Naive thymus-derived CD4-positive, alpha-beta T cell (primary cell): ENCODE data around the gene ARHGAP19. TPM values are rescaled to one million over a fixed set of nuclear protein-coding genes. Genes with fewer than 3 reads are reported as not detected.

Source experiments
- ATAC-seq: fragments of 150-1000 bp; cut with Tn5 transposase; 2 replicates; pipeline ENCODE4 v1.10.0; 2021; ENCODE audit warnings: mild to moderate bottlenecking, moderate library complexity
- CTCF ChIA-PET: fragments of 350-600 bp; sonication (Branson Sonifier 250); formaldehyde crosslinking; loops from one replicate; lab custom pipeline; 2021; ENCODE audit warnings: antibody characterized with exemption; lab: Charles Lee
- POLR2A ChIA-PET: fragments of 350-600 bp; sonication (Branson Sonifier 250); formaldehyde crosslinking; loops from one replicate; lab custom pipeline; 2021; ENCODE audit warnings: antibody characterized with exemption, inconsistent platforms; lab: Charles Lee
- DNase-seq, 9 donors: peaks; one replicate each; pipeline versions ENCODE4 v3.0.0 to v3.0.0-alpha.2; 2020 to 2022; ENCODE audit warnings: mixed read lengths in 1 of 9
- H3K27ac ChIP-seq: one replicate; pipeline ENCODE4 v1.7.0; 2013; ENCODE audit warnings: mild to moderate bottlenecking, low read depth, low read length, moderate library complexity
- H3K27me3 ChIP-seq, 2 donors: one replicate each; pipeline ENCODE4 v1.7.0; 2013; ENCODE audit warnings: low read length in 2 of 2, mild to moderate bottlenecking in 2 of 2, moderate library complexity in 2 of 2; ENCODE audit not compliant: control insufficient read depth in 2 of 2, insufficient read depth in 2 of 2
- H3K36me3 ChIP-seq, 3 experiments: 1 replicate in 2 of 3; 2 replicates in 1 of 3; pipeline ENCODE4 v1.7.0; 2013; ENCODE audit warnings: low read length in 3 of 3, mild to moderate bottlenecking in 3 of 3, moderate library complexity in 1 of 3; ENCODE audit not compliant: insufficient read depth in 3 of 3, control insufficient read depth in 2 of 3
- H3K4me1 ChIP-seq, 2 donors: one replicate each; pipeline ENCODE4 v1.7.0; 2013; ENCODE audit warnings: low read length in 2 of 2, mild to moderate bottlenecking in 2 of 2, moderate library complexity in 1 of 2; ENCODE audit not compliant: control insufficient read depth in 2 of 2, insufficient read depth in 2 of 2
- H3K4me3 ChIP-seq: 2 replicates; pipeline ENCODE4 v1.7.0; 2013; ENCODE audit warnings: mild to moderate bottlenecking, low read length
- H3K9me3 ChIP-seq, 3 experiments: 1 replicate in 2 of 3; 2 replicates in 1 of 3; pipeline ENCODE4 v1.7.0; 2013; ENCODE audit warnings: low read length in 3 of 3; ENCODE audit not compliant: control insufficient read depth in 2 of 3
- H3K27ac Mint-ChIP-seq, 9 donors: one replicate each; pipeline ENCODE4 v1.8.0; 2020 to 2022; ENCODE audit warnings: mixed read lengths in 9 of 9, mild to moderate bottlenecking in 8 of 9, moderate library complexity in 5 of 9, inconsistent platforms in 2 of 9
- H3K27me3 Mint-ChIP-seq, 5 donors: one replicate each; pipeline ENCODE4 v1.8.0; 2021 to 2022; ENCODE audit warnings: mixed read lengths in 5 of 5, mild to moderate bottlenecking in 1 of 5
- H3K36me3 Mint-ChIP-seq, 5 donors: one replicate each; pipeline ENCODE4 v1.8.0; 2020 to 2022; ENCODE audit warnings: mixed read lengths in 5 of 5, mild to moderate bottlenecking in 3 of 5, inconsistent platforms in 1 of 5
- H3K4me1 Mint-ChIP-seq, 7 donors: one replicate each; pipeline ENCODE4 v1.8.0; 2020 to 2022; ENCODE audit warnings: mixed read lengths in 7 of 7, mild to moderate bottlenecking in 3 of 7, inconsistent platforms in 1 of 7
- H3K4me3 Mint-ChIP-seq, 10 donors: one replicate each; pipeline ENCODE4 v1.8.0; 2020 to 2022; ENCODE audit warnings: mild to moderate bottlenecking in 10 of 10, mixed read lengths in 10 of 10, moderate library complexity in 6 of 10, inconsistent platforms in 2 of 10
- H3K9me3 Mint-ChIP-seq, 11 donors: one replicate each; pipeline ENCODE4 v1.8.0; 2020 to 2022; ENCODE audit warnings: mixed read lengths in 11 of 11, mild to moderate bottlenecking in 4 of 11, inconsistent platforms in 1 of 11, moderate library complexity in 1 of 11
- intact Hi-C, 2 donors: fragments of 100-400 bp; cut with micrococcal nuclease; formaldehyde crosslinking; loops; one replicate each; pipeline ENCODE4 v1.15.1; 2023
- polyA plus RNA-seq, 2 donors: library from polyadenylated mRNA; unstranded; fragments of 300-500 nt; fragmentation: Illumina TruSeq; gene quantifications; one replicate each; pipeline ENCODE4 v1.2.3, GENCODE V29; 2021
- total RNA-seq, 6 experiments: library from RNA in 5 of 6; stranded (reverse) in 5 of 6; gene quantifications; 1 replicate in 5 of 6; 2 replicates in 1 of 6; pipeline ENCODE4 v1.2.3 and lab custom pipeline; 2021 to 2026

Gene ARHGAP19
- total and polyA plus RNA-seq, 7 experiments from 2014 or later = 5.7 to 40.1 (median 14.8) TPM

DNA sequence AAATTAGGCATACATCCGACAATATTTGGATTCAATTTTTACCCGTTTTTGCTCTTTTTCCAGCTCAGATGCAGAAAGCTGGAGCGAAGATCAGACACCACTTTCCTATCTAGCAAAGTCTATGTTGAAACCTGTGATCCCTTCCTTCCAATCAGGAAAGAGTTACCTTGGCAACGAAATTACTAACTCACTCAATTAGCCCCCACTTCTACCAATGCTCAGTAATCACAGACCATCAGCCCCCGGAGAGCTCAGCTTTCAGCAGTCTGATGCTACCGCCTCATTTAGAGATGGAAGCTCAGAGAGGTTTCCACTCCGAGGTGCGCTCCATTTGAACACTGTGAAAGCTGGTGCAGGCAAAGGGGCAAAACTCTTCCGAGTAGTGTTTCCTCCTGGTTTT, 33.3 kb upstream of the ARHGAP19 start:
- ChIA-PET POLR2A (interaction anchor here (0.9 to 4.9 kb wide), 2 partner anchors 7 to 24 kb away, joined by 3 to 52 read pairs; partner anchors contain the start of gene FRAT2), CTCF (no interaction called here)
- intact Hi-C loops = no loop called here
- Histone ChIP-seq H3K27me3 (no peaks in the 10 kb centered on the region), H3K4me1 (peaks cover 6 to 13% of the 10 kb centered on the region in 2 donors), H3K27ac (no peak overlapping the region), H3K9me3 (no peaks in the 10 kb centered on the region), H3K36me3 (peaks cover 0 to 9% (median 0%) of the 10 kb centered on the region in 3 experiments), H3K4me3 (no peak overlapping the region)
- Mint-ChIP-seq H3K4me3 (no peak overlapping the region), H3K27me3 (peaks cover 0 to 8% (median 0%) of the 10 kb centered on the region in 5 donors), H3K27ac (peak overlapping the region in 4 of 9 donors; percentile 3 to 59 (median 44)), H3K36me3 (peaks cover 0 to 13% (median 8%) of the 10 kb centered on the region in 5 donors), H3K9me3 (no peaks in the 10 kb centered on the region), H3K4me1 (peaks cover 22 to 65% (median 58%) of the 10 kb centered on the region in 7 donors)
- no peak for DNase-seq
- ATAC-seq = no peak

DNA sequence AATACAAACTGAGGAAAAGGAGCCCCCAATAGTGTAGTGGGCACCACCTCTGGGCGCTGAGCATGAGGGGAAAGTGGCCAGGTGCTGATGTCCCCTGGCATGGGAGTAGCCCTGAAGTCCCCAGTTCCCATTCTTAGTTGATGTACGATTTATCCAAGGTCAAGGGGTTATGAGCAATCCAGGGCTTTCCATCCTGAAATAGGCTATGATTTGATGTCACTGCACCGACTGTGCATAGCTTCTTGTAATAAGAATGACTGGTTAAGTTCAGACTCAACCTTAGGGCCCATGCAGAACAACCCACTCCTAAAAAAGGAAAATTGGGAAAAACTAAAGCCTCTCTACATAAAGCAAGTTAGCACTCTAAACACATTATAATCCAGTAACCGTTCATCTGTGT, 31.1 kb upstream of the ARHGAP19 start:
- no peaks in the 10 kb centered on the region for H3K36me3 ChIP-seq
- peaks cover 0 to 17% (median 0%) of the 10 kb centered on the region in 5 donors for H3K27me3 Mint-ChIP-seq
- peaks cover 12 to 13% of the 10 kb centered on the region in 2 donors for H3K4me1 ChIP-seq
- H3K9me3 ChIP-seq = no peaks in the 10 kb centered on the region
- H3K4me3 ChIP-seq = no peak overlapping the region
- no peak for ATAC-seq
- POLR2A ChIA-PET = interaction anchor here (4.9 kb wide), 1 partner anchor 9 kb away, joined by 52 read pairs; the partner anchor contains the start of gene FRAT2
- DNase-seq = no peak
- CTCF ChIA-PET = no interaction called here
- H3K27me3 ChIP-seq = no peaks in the 10 kb centered on the region
- peak overlapping the region in 1 of 9 donors; percentile 28 for H3K27ac Mint-ChIP-seq
- no peak overlapping the region for H3K27ac ChIP-seq
- intact Hi-C loops = no loop called here
- peaks cover 0 to 8% (median 0%) of the 10 kb centered on the region in 5 donors for H3K36me3 Mint-ChIP-seq
- peaks cover 19 to 57% (median 47%) of the 10 kb centered on the region in 7 donors for H3K4me1 Mint-ChIP-seq
- no peak overlapping the region for H3K4me3 Mint-ChIP-seq
- peaks cover 0 to 6% (median 0%) of the 10 kb centered on the region in 11 donors for H3K9me3 Mint-ChIP-seq

DNA sequence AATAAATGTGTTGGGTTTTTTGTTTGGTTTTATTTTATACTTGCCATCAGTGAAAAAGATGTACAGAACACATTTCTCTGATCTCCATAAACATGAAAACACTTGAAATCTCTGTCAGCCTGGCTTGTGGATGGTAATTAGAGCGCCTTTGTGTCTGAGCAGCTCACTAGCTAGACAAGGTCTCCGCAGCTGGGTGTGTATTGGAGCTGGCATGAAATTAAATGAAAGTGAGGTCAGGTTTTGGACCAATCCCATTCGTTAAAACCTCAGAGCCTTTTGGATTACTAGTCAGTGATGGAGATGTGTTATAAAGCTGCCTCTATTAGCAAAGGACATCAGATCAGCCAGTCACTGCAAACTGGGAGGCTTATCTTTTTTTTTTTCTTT, 29.4 kb upstream of the ARHGAP19 start:
- Mint-ChIP-seq H3K4me1 (peaks cover 20 to 49% (median 41%) of the 10 kb centered on the region in 7 donors), H3K36me3 (peaks cover 0 to 8% (median 0%) of the 10 kb centered on the region in 5 donors), H3K27ac (peak overlapping the region in 7 of 9 donors; percentile 68 to 97 (median 83)), H3K27me3 (peaks cover 0 to 17% (median 0%) of the 10 kb centered on the region in 5 donors), H3K9me3 (peaks cover 0 to 7% (median 0%) of the 10 kb centered on the region in 11 donors), H3K4me3 (peak overlapping the region; percentile 66 to 94 (median 90))
- CTCF ChIA-PET = interaction anchor here (1.0 to 1.4 kb wide), 3 partner anchors 9 to 44 kb away, joined by 3 to 4 read pairs (median 3); no protein-coding TSS in a partner anchor
- no peak overlapping the region for H3K4me3 ChIP-seq
- H3K9me3 ChIP-seq = no peaks in the 10 kb centered on the region
- H3K27me3 ChIP-seq = no peaks in the 10 kb centered on the region
- ATAC-seq = no peak
- H3K4me1 ChIP-seq = peaks cover 12 to 18% of the 10 kb centered on the region in 2 donors
- intact Hi-C loops = loop anchor here in 1 of 2 donors (2.0 kb wide), 1 partner anchor 43 kb away; no protein-coding TSS in a partner anchor
- no peak overlapping the region for H3K27ac ChIP-seq
- POLR2A ChIA-PET = interaction anchor here (0.6 to 4.9 kb wide), 4 partner anchors 11 to 737 kb away, joined by 4 to 52 read pairs (median 13); partner anchors contain the start of genes ARHGAP19 and FRAT2
- H3K36me3 ChIP-seq = no peaks in the 10 kb centered on the region
- DNase-seq = no peak

DNA sequence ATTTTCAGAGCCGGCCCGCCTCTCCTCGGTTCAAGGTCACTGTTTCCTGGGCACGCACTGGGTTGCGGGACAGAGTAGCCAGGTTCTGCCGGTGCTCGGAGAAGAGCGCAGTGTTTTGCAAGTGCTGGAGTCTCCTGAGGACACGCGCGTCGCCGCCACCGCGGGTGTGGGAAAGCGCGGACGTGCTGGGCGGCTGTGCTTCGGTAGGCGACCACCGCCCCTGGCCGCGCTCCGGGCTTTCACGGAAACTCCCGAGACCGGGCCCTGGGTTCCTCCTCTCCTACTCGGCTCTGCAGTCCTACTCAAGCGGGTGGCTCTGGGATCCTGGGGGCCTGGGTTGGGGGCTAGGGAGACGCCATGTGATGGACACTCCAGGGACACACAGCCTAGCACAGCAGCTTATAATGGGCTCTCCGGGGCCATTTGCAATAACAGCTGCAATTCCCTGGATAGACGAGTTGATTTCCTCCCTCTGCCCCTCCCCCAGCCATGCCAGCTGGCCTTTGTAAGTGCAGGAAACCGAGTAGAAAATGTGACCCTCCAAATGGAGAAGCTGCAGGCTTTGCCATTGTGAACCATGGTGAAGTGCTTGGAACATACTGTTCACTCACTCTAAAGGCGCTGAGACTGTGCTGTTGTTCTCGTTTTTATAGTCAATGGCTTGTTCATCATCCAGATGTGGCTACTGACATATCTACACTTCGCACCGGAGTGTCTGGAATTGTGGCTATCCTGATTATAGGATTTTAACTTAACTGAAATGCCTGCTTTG, 28.8 kb upstream of the ARHGAP19 start:
- no peaks in the 10 kb centered on the region for H3K36me3 ChIP-seq
- intact Hi-C loops = loop anchor here in 1 of 2 donors (2.0 kb wide), 1 partner anchor 42 kb away; no protein-coding TSS in a partner anchor
- H3K4me1 Mint-ChIP-seq = peaks cover 20 to 44% (median 36%) of the 10 kb centered on the region in 7 donors
- CTCF ChIA-PET = interaction anchor here (1.1 to 1.4 kb wide), 2 partner anchors 10 to 29 kb away, joined by 3 to 4 read pairs; no protein-coding TSS in a partner anchor
- no peaks in the 10 kb centered on the region for H3K9me3 ChIP-seq
- peaks cover 0 to 17% (median 0%) of the 10 kb centered on the region in 5 donors for H3K27me3 Mint-ChIP-seq
- peaks cover 0 to 8% (median 0%) of the 10 kb centered on the region in 5 donors for H3K36me3 Mint-ChIP-seq
- ATAC-seq (no peak), DNase-seq (peak in 1 of 9 donors; percentile 24)
- H3K4me3 ChIP-seq = peak overlapping the region; percentile 72
- H3K4me1 ChIP-seq = peaks cover 12 to 18% of the 10 kb centered on the region in 2 donors
- peaks cover 0 to 7% (median 0%) of the 10 kb centered on the region in 11 donors for H3K9me3 Mint-ChIP-seq
- H3K27ac Mint-ChIP-seq = peak overlapping the region; percentile 42 to 97 (median 92)
- H3K27ac ChIP-seq = peak overlapping the region; percentile 100
- H3K27me3 ChIP-seq = no peaks in the 10 kb centered on the region
- H3K4me3 Mint-ChIP-seq = peak overlapping the region; percentile 83 to 96 (median 92)
- POLR2A ChIA-PET = interaction anchor here (0.6 to 4.9 kb wide), 4 partner anchors 12 to 736 kb away, joined by 4 to 52 read pairs (median 13); partner anchors contain the start of genes ARHGAP19 and FRAT2

DNA sequence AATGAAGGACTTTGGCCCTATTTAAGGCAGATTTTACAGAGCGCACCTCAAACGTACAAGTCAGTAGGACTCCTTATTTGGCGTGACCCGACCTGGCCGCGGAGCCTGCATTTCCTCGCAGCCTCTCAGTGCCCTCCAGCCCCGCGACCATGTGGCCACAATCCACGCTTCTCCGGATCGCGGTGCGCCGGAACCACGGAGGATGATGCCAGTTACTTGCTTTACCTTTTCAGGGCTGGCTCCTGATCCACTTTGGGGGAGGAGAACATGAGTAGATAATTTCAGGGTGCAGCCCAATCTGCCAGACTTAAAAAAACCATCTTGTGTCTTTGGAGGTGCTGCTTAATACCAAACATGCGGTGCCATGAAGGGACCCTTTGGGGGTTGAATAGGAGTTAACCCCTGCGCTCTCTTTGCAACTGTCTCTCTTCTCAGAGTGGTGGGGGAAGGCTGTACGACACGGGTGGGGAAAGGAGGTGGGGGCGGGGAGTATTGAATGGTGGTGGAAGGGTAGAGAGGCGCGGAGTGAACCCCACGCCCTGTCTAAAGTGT, 28.1 kb upstream of the ARHGAP19 start:
- Mint-ChIP-seq H3K36me3 (peaks cover 0 to 8% (median 0%) of the 10 kb centered on the region in 5 donors), H3K4me3 (peak overlapping the region; percentile 83 to 96 (median 92)), H3K4me1 (peaks cover 20 to 40% (median 30%) of the 10 kb centered on the region in 7 donors), H3K9me3 (peaks cover 0 to 7% (median 0%) of the 10 kb centered on the region in 11 donors), H3K27ac (peak overlapping the region; percentile 82 to 97 (median 92)), H3K27me3 (peaks cover 0 to 20% (median 0%) of the 10 kb centered on the region in 5 donors)
- peak overlapping the region; percentile 100 for H3K27ac ChIP-seq
- H3K36me3 ChIP-seq = no peaks in the 10 kb centered on the region
- POLR2A ChIA-PET = interaction anchor here (0.7 to 4.9 kb wide), 8 partner anchors 10 to 179 kb away, joined by 3 to 139 read pairs (median 9); partner anchors contain the start of genes ARHGAP19 and FRAT2
- intact Hi-C loops = loop anchor here (1.0 to 2.0 kb wide), 4 partner anchors 13 to 81 kb away; partner anchors contain the start of genes FRAT2 (in 1 of the 2) and RRP12 (in 1 of the 2)
- no peaks in the 10 kb centered on the region for H3K27me3 ChIP-seq
- DNase-seq = peak in 5 of 9 donors; percentile 9 to 38 (median 31)
- H3K4me1 ChIP-seq = peaks cover 12 to 18% of the 10 kb centered on the region in 2 donors
- H3K9me3 ChIP-seq = no peaks in the 10 kb centered on the region
- peak overlapping the region; percentile 72 for H3K4me3 ChIP-seq
- ATAC-seq = no peak
- CTCF ChIA-PET = interaction anchor here (1.0 to 2.6 kb wide), 5 partner anchors 8 to 42 kb away, joined by 3 to 31 read pairs (median 4); partner anchors contain the start of gene FRAT2
